ENCODE results near the gene RER1.

RER1 gene

GRCh38 chr1:2391041-2391930 is at the start of gene RER1, which contains the start of gene MORN1:
Gene RER1, plus strand, starts transcription at chr1:2391841. Its CDS starts 3,950 bp downstream, at chr1:2395791.
Gene MORN1, minus strand, starts transcription at chr1:2391554. Its CDS starts 21 bp downstream, at chr1:2391533.
- peak; percentile 97 to 99 for DNase-seq (ENCODE audit: low read depth in 2 of 2)

- no peak for DNase-seq (ENCODE audit: low read depth in 2 of 2)
These were observed 49.1 kb upstream of the RER1 start for GRCh38 chr1:2342384-2343022.

- DNase-seq (ENCODE audit: low read depth in 2 of 2): no peak
These were observed 48.4 kb upstream of the RER1 start for GRCh38 chr1:2343023-2343935.

GRCh38 chr1:2344121-2344681 is 47.4 kb upstream of the RER1 start:
- no peak for DNase-seq (ENCODE audit: low read depth in 2 of 2)

GRCh38 chr1:2344744-2345296 is 46.8 kb upstream of the RER1 start:
- DNase-seq (ENCODE audit: low read depth in 2 of 2): no peak

GRCh38 chr1:2345297-2346075 is 46.2 kb upstream of the RER1 start:
- DNase-seq (ENCODE audit: low read depth in 2 of 2): no peak

- no peak for DNase-seq (ENCODE audit: low read depth in 2 of 2)
These were observed 44.8 kb upstream of the RER1 start for GRCh38 chr1:2346691-2347408.

- DNase-seq (ENCODE audit: low read depth in 2 of 2): no peak
These were observed 44.2 kb upstream of the RER1 start for GRCh38 chr1:2347409-2347785.

- no peak for DNase-seq (ENCODE audit: low read depth in 2 of 2)
These were observed 43.7 kb upstream of the RER1 start for GRCh38 chr1:2347896-2348295.

GRCh38 chr1:2348346-2349325 is 43.0 kb upstream of the RER1 start:
- DNase-seq (ENCODE audit: low read depth in 2 of 2): no peak

GRCh38 chr1:2349806-2350205 is 41.8 kb upstream of the RER1 start:
- no peak for DNase-seq (ENCODE audit: low read depth in 2 of 2)

GRCh38 chr1:2350501-2350900 is 41.1 kb upstream of the RER1 start:
- no peak for DNase-seq (ENCODE audit: low read depth in 2 of 2)

GRCh38 chr1:2350911-2351655 is 40.6 kb upstream of the RER1 start:
- no peak for DNase-seq (ENCODE audit: low read depth in 2 of 2)

GRCh38 chr1:2351723-2352122 is 39.9 kb upstream of the RER1 start:
- no peak for DNase-seq (ENCODE audit: low read depth in 2 of 2)

GRCh38 chr1:2352341-2352896 is 39.2 kb upstream of the RER1 start:
- DNase-seq (ENCODE audit: low read depth in 2 of 2): no peak

GRCh38 chr1:2352897-2353550 is 38.6 kb upstream of the RER1 start:
- no peak for DNase-seq (ENCODE audit: low read depth in 2 of 2)

All from stimulated activated CD4-positive, alpha-beta T cell treated with anti-CD3 and anti-CD28 coated beads, Interleukin-15, amount 100 ng/mL, for 48 hours (primary cell).